T-helper 2 cell (primary cell): ENCODE measurements around the gene FAM53A.

Experiments used
- DNase-seq, 5 experiments: peaks; one replicate each; pipeline versions ENCODE4 v3.0.0 to v3.0.0-alpha.2; 2012 to 2022

FAM53A gene

GRCh38 chr4:1638873-1639272 is 45.2 kb downstream of the FAM53A start:
- no peak for DNase-seq

- DNase-seq, result no peak
Measured at GRCh38 chr4:1638272-1638598, 45.9 kb downstream of the FAM53A start.

GRCh38 chr4:1637580-1638271 is 46.4 kb downstream of the FAM53A start:
- DNase-seq, result no peak

GRCh38 chr4:1636490-1637211 is 47.5 kb downstream of the FAM53A start:
- DNase-seq, result no peak

GRCh38 chr4:1635464-1635863 is 48.6 kb downstream of the FAM53A start:
- no peak for DNase-seq

- DNase-seq, result no peak
Measured at GRCh38 chr4:1633993-1634392, 50.1 kb downstream of the FAM53A start.

GRCh38 chr4:1632109-1633104 is 51.7 kb downstream of the FAM53A start:
- DNase-seq, result no peak

GRCh38 chr4:1631136-1631535 is 53.0 kb downstream of the FAM53A start:
- DNase-seq, result no peak

GRCh38 chr4:1630266-1630665 is 53.8 kb downstream of the FAM53A start:
- DNase-seq, result no peak

GRCh38 chr4:1629699-1630083 is 54.4 kb downstream of the FAM53A start:
- DNase-seq, result no peak

GRCh38 chr4:1628892-1629698 is 55.0 kb downstream of the FAM53A start:
- DNase-seq, result peak; percentile 34 to 57 (median 51)

- DNase-seq, result no peak
Measured at GRCh38 chr4:1627417-1628313, 56.4 kb downstream of the FAM53A start.

- DNase-seq, result no peak
Measured at GRCh38 chr4:1626941-1627340, 57.2 kb downstream of the FAM53A start.

GRCh38 chr4:1626151-1626550 is 58.0 kb downstream of the FAM53A start:
- DNase-seq, result no peak

- DNase-seq, result no peak
Measured at GRCh38 chr4:1625600-1626138, 58.4 kb downstream of the FAM53A start.

GRCh38 chr4:1624519-1624910 is 59.6 kb downstream of the FAM53A start:
- DNase-seq, result no peak

GRCh38 chr4:1623821-1624518 is 60.1 kb downstream of the FAM53A start:
- no peak for DNase-seq

GRCh38 chr4:1623400-1623799 is 60.7 kb downstream of the FAM53A start:
- DNase-seq, result no peak

GRCh38 chr4:1622956-1623355 is 61.2 kb downstream of the FAM53A start:
- DNase-seq, result no peak

- DNase-seq, result no peak
Measured at GRCh38 chr4:1622238-1622637, 61.9 kb downstream of the FAM53A start.
